Nephron progenitor cell (in vitro differentiated cells): ENCODE measurements around the gene PLPPR1.

Experiments used
- DNase-seq: peaks from one replicate; pipeline ENCODE4 v3.0.0; 2021
- H3K27ac Mint-ChIP-seq: 2 replicates; pipeline ENCODE4 v1.8.0; 2021; ENCODE audit warnings: mild to moderate bottlenecking, moderate library complexity, mixed read lengths
- H3K27me3 Mint-ChIP-seq: 2 replicates; pipeline ENCODE4 v1.8.0; 2021; ENCODE audit warnings: mild to moderate bottlenecking, low read depth, mixed read lengths; ENCODE audit not compliant: poor library complexity
- H3K36me3 Mint-ChIP-seq: 2 replicates; pipeline ENCODE4 v1.8.0; 2021; ENCODE audit warnings: low read depth, mixed read lengths
- H3K4me1 Mint-ChIP-seq: 2 replicates; pipeline ENCODE4 v1.8.0; 2021; ENCODE audit warnings: mixed read lengths
- H3K4me3 Mint-ChIP-seq: 2 replicates; pipeline ENCODE4 v1.8.0; 2021; ENCODE audit warnings: mild to moderate bottlenecking, moderate library complexity, mixed read lengths
- H3K9me3 Mint-ChIP-seq: 2 replicates; pipeline ENCODE4 v1.8.0; 2021; ENCODE audit warnings: mild to moderate bottlenecking, moderate library complexity, mixed read lengths
- TF ChIP-seq, protein P1 (sequence below): fragments of 200-600 bp; sonication (generic); IDR thresholded peaks from 2 replicates; pipeline ENCODE4 v1.5.0; 2021; ENCODE audit warnings: antibody characterized with exemption

Gene PLPPR1

DNA sequence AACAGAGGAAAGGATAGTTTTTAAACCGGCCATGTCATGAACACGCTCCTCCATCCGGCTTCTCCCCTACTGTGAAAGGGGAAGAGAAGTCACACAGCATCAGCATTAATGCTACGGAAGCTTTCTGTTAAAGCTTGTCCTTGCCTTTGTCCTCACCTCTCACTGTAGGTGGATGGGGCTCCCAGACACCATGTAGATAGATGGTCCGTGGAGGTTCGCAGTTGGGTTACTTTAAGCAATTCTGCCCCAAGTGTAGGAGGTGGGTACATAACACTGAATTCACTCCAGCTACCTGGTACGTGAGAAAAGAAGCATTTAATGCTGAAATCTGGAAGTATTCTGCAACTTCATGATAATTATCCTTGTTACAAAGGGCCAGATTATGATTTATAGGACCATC is 190.5 kb downstream of the PLPPR1 start:
- H3K9me3 Mint-ChIP-seq: no peaks in the 10 kb centered on the region
- no peaks in the 10 kb centered on the region for H3K36me3 Mint-ChIP-seq
- TF ChIP-seq, protein P1, sequence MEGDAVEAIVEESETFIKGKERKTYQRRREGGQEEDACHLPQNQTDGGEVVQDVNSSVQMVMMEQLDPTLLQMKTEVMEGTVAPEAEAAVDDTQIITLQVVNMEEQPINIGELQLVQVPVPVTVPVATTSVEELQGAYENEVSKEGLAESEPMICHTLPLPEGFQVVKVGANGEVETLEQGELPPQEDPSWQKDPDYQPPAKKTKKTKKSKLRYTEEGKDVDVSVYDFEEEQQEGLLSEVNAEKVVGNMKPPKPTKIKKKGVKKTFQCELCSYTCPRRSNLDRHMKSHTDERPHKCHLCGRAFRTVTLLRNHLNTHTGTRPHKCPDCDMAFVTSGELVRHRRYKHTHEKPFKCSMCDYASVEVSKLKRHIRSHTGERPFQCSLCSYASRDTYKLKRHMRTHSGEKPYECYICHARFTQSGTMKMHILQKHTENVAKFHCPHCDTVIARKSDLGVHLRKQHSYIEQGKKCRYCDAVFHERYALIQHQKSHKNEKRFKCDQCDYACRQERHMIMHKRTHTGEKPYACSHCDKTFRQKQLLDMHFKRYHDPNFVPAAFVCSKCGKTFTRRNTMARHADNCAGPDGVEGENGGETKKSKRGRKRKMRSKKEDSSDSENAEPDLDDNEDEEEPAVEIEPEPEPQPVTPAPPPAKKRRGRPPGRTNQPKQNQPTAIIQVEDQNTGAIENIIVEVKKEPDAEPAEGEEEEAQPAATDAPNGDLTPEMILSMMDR: no peak
- H3K27me3 Mint-ChIP-seq: no peaks in the 10 kb centered on the region
- peaks cover 7% of the 10 kb centered on the region for H3K4me1 Mint-ChIP-seq
- no peak overlapping the region for H3K27ac Mint-ChIP-seq
- no peak for DNase-seq
- H3K4me3 Mint-ChIP-seq: no peak overlapping the region

GRCh38 chr9:101220341-101220740 is 191.8 kb downstream of the PLPPR1 start:
- H3K27ac Mint-ChIP-seq: no peak overlapping the region
- TF ChIP-seq, protein P1: no peak
- H3K9me3 Mint-ChIP-seq: no peaks in the 10 kb centered on the region
- no peaks in the 10 kb centered on the region for H3K36me3 Mint-ChIP-seq
- no peaks in the 10 kb centered on the region for H3K27me3 Mint-ChIP-seq
- no peak for DNase-seq
- H3K4me1 Mint-ChIP-seq: peaks cover 4% of the 10 kb centered on the region
- no peak overlapping the region for H3K4me3 Mint-ChIP-seq

DNA sequence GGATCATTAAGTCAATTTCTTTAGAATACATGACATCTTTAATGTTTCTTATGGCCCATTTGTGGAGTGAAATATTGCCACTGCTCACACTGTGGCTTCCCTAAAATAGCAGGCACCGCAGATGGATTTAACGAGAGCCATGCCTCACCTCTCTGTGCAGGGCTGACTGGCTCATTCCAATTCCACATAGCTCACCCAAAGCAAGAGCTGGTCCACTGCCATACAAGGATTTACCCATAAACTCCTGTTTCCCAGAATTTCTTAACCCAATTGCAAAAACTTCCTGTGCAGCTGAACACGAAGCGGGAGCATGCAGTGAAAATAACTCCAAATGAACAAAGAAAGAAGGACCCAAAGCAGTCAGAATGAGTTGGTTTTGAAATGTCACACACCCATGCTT is 196.7 kb downstream of the PLPPR1 start:
- Mint-ChIP-seq H3K4me1 (peaks cover 6% of the 10 kb centered on the region), H3K27ac (no peak overlapping the region), H3K4me3 (no peak overlapping the region), H3K36me3 (no peaks in the 10 kb centered on the region), H3K27me3 (no peaks in the 10 kb centered on the region), H3K9me3 (peaks cover 3% of the 10 kb centered on the region)
- TF ChIP-seq, protein P1: no peak
- no peak for DNase-seq

DNA sequence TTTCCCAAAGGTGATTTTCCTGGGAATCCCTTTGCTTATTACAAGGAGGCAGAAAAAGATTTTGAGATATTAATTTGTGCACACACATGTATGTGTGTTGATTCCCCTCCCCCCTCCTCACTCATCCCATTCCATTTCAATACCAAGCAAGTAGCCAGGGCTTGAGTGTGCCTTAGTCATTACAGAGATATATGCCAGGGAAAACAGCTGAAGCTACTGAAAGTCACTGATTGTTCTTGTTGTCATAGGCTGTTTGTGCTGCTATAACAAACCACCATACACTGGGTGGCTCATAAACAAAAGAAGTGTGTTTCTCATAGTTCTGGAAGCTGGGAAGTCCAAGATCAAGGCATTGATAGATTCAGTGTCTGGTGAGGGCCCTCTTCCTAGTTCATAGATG is 197.6 kb downstream of the PLPPR1 start:
- no peak overlapping the region for H3K27ac Mint-ChIP-seq
- H3K36me3 Mint-ChIP-seq: no peaks in the 10 kb centered on the region
- no peaks in the 10 kb centered on the region for H3K27me3 Mint-ChIP-seq
- no peak for DNase-seq
- TF ChIP-seq, protein P1: no peak
- peaks cover 3% of the 10 kb centered on the region for H3K9me3 Mint-ChIP-seq
- peaks cover 12% of the 10 kb centered on the region for H3K4me1 Mint-ChIP-seq
- no peak overlapping the region for H3K4me3 Mint-ChIP-seq

GRCh38 chr9:101226803-101227202 is 198.3 kb downstream of the PLPPR1 start:
- Mint-ChIP-seq H3K4me1 (peaks cover 19% of the 10 kb centered on the region), H3K4me3 (no peak overlapping the region), H3K27ac (no peak overlapping the region), H3K36me3 (no peaks in the 10 kb centered on the region), H3K27me3 (no peaks in the 10 kb centered on the region), H3K9me3 (peaks cover 3% of the 10 kb centered on the region)
- TF ChIP-seq, protein P1: no peak
- DNase-seq: no peak

- peaks cover 21% of the 10 kb centered on the region for H3K4me1 Mint-ChIP-seq
- DNase-seq: no peak
- H3K27me3 Mint-ChIP-seq: no peaks in the 10 kb centered on the region
- H3K4me3 Mint-ChIP-seq: no peak overlapping the region
- H3K9me3 Mint-ChIP-seq: peaks cover 3% of the 10 kb centered on the region
- TF ChIP-seq, protein P1: no peak
- no peaks in the 10 kb centered on the region for H3K36me3 Mint-ChIP-seq
- H3K27ac Mint-ChIP-seq: no peak overlapping the region
Measured at GRCh38 chr9:101229606-101230005, 201.1 kb downstream of the PLPPR1 start.
